IPS DF 6.9 (cell line): ENCODE measurements around the gene SMIM38.
"Not testable (repeated sequence)": the region's sequence is repeated elsewhere in the genome, so short reads cannot be mapped to it uniquely, and the experiment has no call there.

Experiments
- DNase-seq: peaks from one replicate; pipeline ENCODE4 v3.0.0-alpha.2; 2013; ENCODE audit warnings: low read depth, low spot score
- H3K27ac ChIP-seq: one replicate; pipeline ENCODE4 v1.5.1; 2013; ENCODE audit warnings: low read length, control low read depth
- H3K27me3 ChIP-seq: 2 replicates; pipeline ENCODE4 v1.6.1; 2013; ENCODE audit warnings: mild to moderate bottlenecking, low read length; ENCODE audit not compliant: control insufficient read depth, insufficient read depth
- H3K36me3 ChIP-seq: 2 replicates; pipeline ENCODE4 v1.6.1; 2013; ENCODE audit warnings: low read length; ENCODE audit not compliant: control insufficient read depth, insufficient read depth
- H3K4me1 ChIP-seq: 2 replicates; pipeline ENCODE4 v1.6.1; 2013; ENCODE audit warnings: low read length; ENCODE audit not compliant: control insufficient read depth, insufficient read depth
- H3K4me3 ChIP-seq: 2 replicates; pipeline ENCODE4 v1.5.1; 2013; ENCODE audit warnings: mild to moderate bottlenecking, low read length
- H3K9me3 ChIP-seq: 2 replicates; pipeline ENCODE4 v1.6.1; 2013; ENCODE audit warnings: low read length, inconsistent platforms; ENCODE audit not compliant: control insufficient read depth, insufficient read depth
- WGBS: extraction: QIAGEN DNeasy Blood & Tissue Kit; methylation state at CpG from one replicate; pipeline ENCODE4 v1.1.7; 2013; ENCODE audit warnings: mixed read lengths, missing lambda C conversion rate; ENCODE audit not compliant: insufficient read length, insufficient coverage; 5-methylcytosine and 5-hydroxymethylcytosine counted together

Gene SMIM38

GRCh38 chr11:69140161-69140560, 15.6 kb upstream of the SMIM38 start:
- H3K4me1 ChIP-seq, H3K27ac ChIP-seq, H3K9me3 ChIP-seq, DNase-seq, H3K36me3 ChIP-seq, H3K27me3 ChIP-seq, H3K4me3 ChIP-seq: not testable (repeated sequence)
- no CpG with 5 or more reads among the region's 7 CpGs for WGBS

DNA sequence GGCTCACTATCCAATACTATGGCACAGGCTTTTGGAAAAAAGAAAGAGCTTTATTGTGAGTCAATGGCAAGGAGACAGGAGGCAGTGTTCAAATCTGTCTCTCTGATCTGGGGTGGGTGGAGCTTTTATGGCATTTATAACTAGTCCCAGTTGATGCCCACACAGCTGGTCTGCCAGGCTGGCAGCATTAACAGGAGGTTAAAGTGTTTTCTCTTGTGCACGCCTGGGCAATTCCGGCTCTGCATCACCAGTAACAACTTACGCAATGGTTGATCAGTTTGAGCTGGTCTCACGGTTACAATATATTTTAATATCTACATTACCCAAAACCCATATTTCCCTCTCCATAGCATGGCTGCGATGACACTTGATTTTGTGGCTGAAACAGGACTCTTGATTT, 15.1 kb upstream of the SMIM38 start:
- Histone ChIP-seq H3K4me1 (no peaks in the 10 kb centered on the region; the same call in 1 of the 2 replicates), H3K36me3 (no peaks in the 10 kb centered on the region), H3K27ac (no peak overlapping the region), H3K9me3 (no peaks in the 10 kb centered on the region), H3K27me3 (no peaks in the 10 kb centered on the region), H3K4me3 (no peak overlapping the region)
- no peak for DNase-seq
- WGBS = no CpG with 5 or more reads among the region's 5 CpGs

DNA sequence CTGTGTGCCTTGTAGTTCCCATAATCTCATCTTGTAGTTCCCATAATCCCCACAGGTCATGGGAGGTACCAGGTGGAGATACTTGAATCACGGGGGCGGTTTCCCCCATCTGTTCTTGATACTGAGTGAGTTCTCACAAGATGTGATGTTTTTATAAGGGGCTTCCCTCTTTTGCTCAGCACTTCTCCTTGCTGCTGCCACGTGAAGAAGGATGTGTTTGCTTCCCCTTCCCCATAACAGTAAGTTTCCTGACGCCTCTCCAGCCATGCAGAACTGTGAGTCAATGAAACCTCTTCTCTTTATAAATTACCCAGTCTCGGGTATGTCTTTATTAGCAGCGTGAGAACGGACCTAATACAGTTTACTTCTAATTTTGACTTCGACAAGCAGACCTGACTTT, 14.0 kb upstream of the SMIM38 start:
- Histone ChIP-seq H3K4me1 (no peaks in the 10 kb centered on the region; the same call in 1 of the 2 replicates), H3K27ac (no peak overlapping the region), H3K4me3 (no peak overlapping the region), H3K36me3 (no peaks in the 10 kb centered on the region), H3K9me3 (no peaks in the 10 kb centered on the region), H3K27me3 (no peaks in the 10 kb centered on the region)
- no peak for DNase-seq
- no CpG with 5 or more reads among the region's 8 CpGs for WGBS

- Histone ChIP-seq H3K4me3 (no peak overlapping the region), H3K4me1 (no peaks in the 10 kb centered on the region; the same call in 1 of the 2 replicates), H3K27ac (no peak overlapping the region), H3K27me3 (no peaks in the 10 kb centered on the region), H3K9me3 (no peaks in the 10 kb centered on the region), H3K36me3 (no peaks in the 10 kb centered on the region)
- DNase-seq = no peak
- no CpG with 5 or more reads among the region's 2 CpGs for WGBS
Measured at GRCh38 chr11:69142895-69143294, 12.8 kb upstream of the SMIM38 start.

DNA sequence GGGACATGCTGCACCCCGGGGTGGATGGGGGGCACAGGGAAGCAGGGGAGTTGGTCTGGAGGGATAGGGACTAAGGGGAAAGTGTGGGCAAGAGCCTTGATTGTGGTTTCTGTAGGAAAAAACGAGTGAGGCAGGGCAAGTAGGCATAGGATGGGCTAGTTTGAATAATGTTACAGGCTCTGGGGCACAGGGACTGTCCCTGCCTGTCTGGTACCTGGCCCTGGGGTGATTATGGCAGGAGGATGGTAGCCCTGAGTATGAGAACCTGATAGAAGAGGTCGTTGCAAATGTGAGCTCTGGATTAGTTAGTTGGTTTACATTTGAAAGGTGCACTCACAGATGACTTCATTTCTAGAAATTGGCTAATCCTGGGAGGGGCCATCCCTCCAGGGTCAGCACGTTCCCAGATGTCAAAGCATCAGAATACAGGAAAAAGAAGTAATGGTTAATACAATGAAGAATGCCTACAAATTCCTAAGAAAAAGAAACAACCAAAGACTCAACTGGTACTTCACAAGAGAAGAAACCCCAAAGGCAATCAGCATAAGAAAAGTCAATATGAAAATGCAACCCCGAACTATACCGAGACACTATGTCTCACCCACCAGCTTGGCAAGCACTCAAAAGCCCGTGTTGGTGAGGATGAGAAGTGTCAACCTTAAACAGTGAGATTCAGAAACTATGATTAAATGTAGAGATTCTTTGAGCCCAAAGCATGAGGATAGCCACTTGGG, 11.3 kb upstream of the SMIM38 start:
- no peak overlapping the region for H3K27ac ChIP-seq
- no CpG with 5 or more reads among the region's 7 CpGs for WGBS
- H3K4me1 ChIP-seq = no peaks in the 10 kb centered on the region

DNA sequence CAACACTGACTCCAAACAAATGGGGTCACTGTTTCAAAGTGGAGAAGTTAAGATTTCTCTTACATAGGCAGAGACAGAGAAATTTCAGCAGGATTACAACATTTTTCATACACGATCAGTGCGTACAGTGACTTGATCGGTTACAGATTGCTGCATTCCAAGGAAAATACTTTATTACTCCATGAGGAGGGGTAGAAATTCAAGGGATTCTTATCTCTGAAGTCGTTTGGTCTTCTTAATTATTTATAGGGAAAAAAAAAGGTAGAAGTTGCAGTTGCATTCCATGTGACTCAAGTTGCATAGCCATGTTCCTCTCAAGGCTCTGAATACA, 10.7 kb upstream of the SMIM38 start:
- H3K4me1 ChIP-seq = no peaks in the 10 kb centered on the region
- no CpG with 5 or more reads among the region's 4 CpGs for WGBS
- H3K27ac ChIP-seq = no peak overlapping the region
- no peaks in the 10 kb centered on the region for H3K27me3 ChIP-seq
- H3K9me3 ChIP-seq = no peaks in the 10 kb centered on the region
- no peak for DNase-seq
- H3K36me3 ChIP-seq = no peaks in the 10 kb centered on the region
- H3K4me3 ChIP-seq = no peak overlapping the region

More for the DNA sequence above, 11.3 kb upstream of the SMIM38 start:
- Histone ChIP-seq H3K4me3 (no peak overlapping the region), H3K9me3 (no peaks in the 10 kb centered on the region), H3K36me3 (no peaks in the 10 kb centered on the region), H3K27me3 (no peaks in the 10 kb centered on the region)
- no peak for DNase-seq

DNA sequence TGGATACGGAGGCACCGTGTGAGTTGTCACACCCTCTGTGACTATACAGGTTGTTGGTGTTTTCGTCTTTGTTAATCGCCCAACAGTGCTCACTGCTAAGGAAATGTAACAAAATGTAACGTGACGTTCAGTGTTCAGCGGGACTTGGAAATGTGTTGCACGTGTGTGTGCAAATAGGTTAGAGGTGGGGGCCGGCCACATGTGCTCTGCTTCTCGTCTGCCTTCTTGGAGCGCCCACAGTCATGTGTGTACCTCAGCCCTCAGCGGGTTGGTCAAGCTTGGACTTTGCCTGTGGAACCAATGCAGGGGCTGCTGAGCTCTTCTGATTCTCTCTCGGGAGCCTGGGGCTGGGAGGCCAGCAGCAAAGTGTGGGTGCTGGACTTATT, 7.4 kb upstream of the SMIM38 start:
- DNase-seq = no peak
- Histone ChIP-seq H3K9me3 (no peaks in the 10 kb centered on the region), H3K4me1 (peaks cover 7% of the 10 kb centered on the region), H3K36me3 (no peaks in the 10 kb centered on the region), H3K4me3 (no peak overlapping the region), H3K27ac (no peak overlapping the region), H3K27me3 (no peaks in the 10 kb centered on the region)
- no CpG with 5 or more reads among the region's 13 CpGs for WGBS

- WGBS = no CpG with 5 or more reads among the region's 9 CpGs
Measured at GRCh38 chr11:69148806-69149205, 6.9 kb upstream of the SMIM38 start.

GRCh38 chr11:69149338-69150045, 6.2 kb upstream of the SMIM38 start:
- not testable (repeated sequence) for DNase-seq, H3K27ac ChIP-seq, H3K36me3 ChIP-seq, H3K4me3 ChIP-seq, H3K9me3 ChIP-seq, H3K27me3 ChIP-seq, H3K4me1 ChIP-seq
- no CpG with 5 or more reads among the region's 11 CpGs for WGBS

More at GRCh38 chr11:69148806-69149205, 6.9 kb upstream of the SMIM38 start:
- DNase-seq = no peak
- Histone ChIP-seq H3K4me1 (peaks cover 7% of the 10 kb centered on the region), H3K36me3 (no peaks in the 10 kb centered on the region), H3K27ac (no peak overlapping the region), H3K27me3 (no peaks in the 10 kb centered on the region), H3K4me3 (no peak overlapping the region), H3K9me3 (no peaks in the 10 kb centered on the region)

GRCh38 chr11:69150175-69150574, 5.6 kb upstream of the SMIM38 start:
- Histone ChIP-seq H3K36me3 (no peaks in the 10 kb centered on the region), H3K27ac (no peak overlapping the region), H3K4me3 (no peak overlapping the region), H3K9me3 (no peaks in the 10 kb centered on the region), H3K4me1 (peaks cover 7% of the 10 kb centered on the region), H3K27me3 (no peaks in the 10 kb centered on the region)
- no peak for DNase-seq
- WGBS = no CpG with 5 or more reads among the region's 3 CpGs

DNA sequence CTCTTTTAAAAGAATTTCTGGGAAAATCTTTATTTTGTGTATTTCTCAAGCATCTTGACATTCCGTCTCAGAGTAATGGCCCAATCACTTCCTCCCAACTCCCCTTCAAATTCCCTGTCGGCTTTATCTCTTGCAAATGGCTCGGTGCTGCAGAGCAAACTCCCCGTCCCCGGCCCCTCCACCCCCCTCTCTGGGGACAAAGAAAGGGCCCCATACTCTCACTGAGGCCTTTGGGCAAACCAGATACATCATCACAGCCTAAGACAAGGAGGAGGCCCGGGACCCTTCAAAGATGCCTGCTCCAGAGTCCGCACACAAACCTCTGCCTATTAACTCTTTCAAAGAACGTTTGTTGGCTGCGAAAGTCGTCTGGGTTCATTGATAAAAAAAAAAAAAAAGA, 3.9 kb upstream of the SMIM38 start:
- no peak overlapping the region for H3K4me3 ChIP-seq
- H3K27me3 ChIP-seq = no peaks in the 10 kb centered on the region

More for the DNA sequence above, 3.9 kb upstream of the SMIM38 start:
- Histone ChIP-seq H3K27ac (no peak overlapping the region), H3K4me1 (peaks cover 7% of the 10 kb centered on the region), H3K9me3 (no peaks in the 10 kb centered on the region), H3K36me3 (no peaks in the 10 kb centered on the region)
- DNase-seq = no peak
- no CpG with 5 or more reads among the region's 10 CpGs for WGBS
